Retinal pigment epithelial cell (primary cell): ENCODE data around the gene GNG3.
A peak's percentile ranks its signal among the peaks of the same experiment; 100 is the strongest.

Experiments used
- DNase-seq: peaks from one replicate; pipeline ENCODE4 v3.0.0-alpha.2; 2010; ENCODE audit warnings: low read depth
- H3K4me3 ChIP-seq: 2 replicates; pipeline ENCODE4 v1.5.1; 2011; ENCODE audit warnings: mild to moderate bottlenecking, low read length, control low read depth, moderate library complexity
- CTCF ChIP-seq: conservative IDR thresholded peaks from 2 replicates; pipeline ENCODE4 v1.5.1; 2011; ENCODE audit warnings: low read depth, low read length, control low read depth, inconsistent platforms

Gene GNG3

GRCh38 chr11:62752994-62753735 lies 45.7 kb downstream of the GNG3 start:
- no peak for TF ChIP-seq CTCF
- H3K4me3 ChIP-seq = peak overlapping the region; percentile 97
- DNase-seq = no peak

- TF ChIP-seq CTCF = no peak
- H3K4me3 ChIP-seq = peak within 1 kb of the TSS; percentile 97
- DNase-seq = peak; percentile 99
These were observed 46.5 kb downstream of the GNG3 start, which contains the start of gene ZBTB3 for GRCh38 chr11:62753736-62754603. Gene ZBTB3 (minus strand): TSS chr11:62754160. CDS start chr11:62753664, 496 bp downstream.

GRCh38 chr11:62755086-62755615 lies 47.7 kb downstream of the GNG3 start:
- DNase-seq = no peak
- no peak overlapping the region for H3K4me3 ChIP-seq
- TF ChIP-seq CTCF = no peak

- H3K4me3 ChIP-seq = no peak overlapping the region
- no peak for DNase-seq
- no peak for TF ChIP-seq CTCF
These were observed 50.6 kb downstream of the GNG3 start for GRCh38 chr11:62757846-62758788.
